ENCODE measurements around the gene TMEM169. TPM values are rescaled to one million over a fixed set of nuclear protein-coding genes. Genes with fewer than 3 reads are reported as not detected.

Gene TMEM169
- total and polyA plus RNA-seq, 2 of the 4 experiments (the other 2 are of a cell fraction) = 0.15 to 0.54 TPM

DNA sequence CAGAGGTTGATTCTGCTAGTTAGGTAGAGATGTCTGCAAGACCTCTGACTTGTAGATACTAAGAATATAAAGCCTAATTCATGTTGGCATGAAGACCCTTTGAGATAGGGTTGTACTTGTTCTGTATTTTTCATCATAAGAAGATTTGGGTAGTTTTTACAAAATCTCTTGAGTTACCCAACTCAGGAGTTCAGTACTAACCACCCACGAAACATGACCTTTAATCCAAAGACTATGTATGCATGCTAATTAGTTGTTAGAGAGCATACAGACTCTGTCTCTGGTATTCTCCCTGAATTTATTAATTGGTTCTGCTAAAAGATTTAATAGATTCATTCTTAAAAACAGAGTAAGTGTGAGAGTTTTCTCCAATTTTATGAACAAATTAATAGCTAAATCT lies 17.1 kb upstream of the TMEM169 start:
- Histone ChIP-seq H3K27me3 (ENCODE audit: control insufficient read depth, insufficient read depth, low read length) (no peaks in the 10 kb centered on the region), H2AFZ (replicated peaks; ENCODE audit: low read length, poor library complexity) (no peak overlapping the region), H2BK15ac (ENCODE audit: low read depth, low read length) (no peak overlapping the region), H3K18ac (ENCODE audit: low read depth, low read length) (no peak overlapping the region), H4K5ac (ENCODE audit: low read depth, low read length) (no peak overlapping the region), H3K4me1 (ENCODE audit: control insufficient read depth, insufficient read depth, low read length) (no peaks in the 10 kb centered on the region), H3K79me1 (ENCODE audit: low read depth in 1 of 2, low read length in 2 of 2) (no peaks in the 10 kb centered on the region), H3K27ac (ENCODE audit: insufficient read depth, low read length) (no peak overlapping the region), H3K56ac (ENCODE audit: extremely low read depth, insufficient read depth, low read length) (no peak overlapping the region), H2BK20ac (ENCODE audit: low read depth, low read length) (no peak overlapping the region), H3K9me3 (ENCODE audit: control insufficient read depth, insufficient read depth, low read length) (no peaks in the 10 kb centered on the region), H4K8ac (ENCODE audit: low read depth in 2 of 2, low read length in 2 of 2) (no peak overlapping the region), H3K14ac (replicated peaks; ENCODE audit: low read depth, low read length) (no peak overlapping the region), H3K23ac (ENCODE audit: low read depth, low read length) (no peak overlapping the region), H2AK9ac (replicated peaks; ENCODE audit: low read depth, low read length, poor library complexity) (no peak overlapping the region), H3K4me3 (ENCODE audit: insufficient read depth, low read depth, low read length) (no peak overlapping the region), H4K91ac (ENCODE audit: insufficient read depth, low read depth, low read length) (no peak overlapping the region), H3K36me3 (ENCODE audit: control insufficient read depth, insufficient read depth, low read length) (no peaks in the 10 kb centered on the region), H3K4ac (ENCODE audit: low read depth, low read length) (no peak overlapping the region), H3K9ac (ENCODE audit: low read depth, low read length) (no peak overlapping the region), H3K4me2 (ENCODE audit: low read depth, low read length) (no peak overlapping the region), H4K20me1 (ENCODE audit: insufficient read depth, low read length) (no peaks in the 10 kb centered on the region), H2BK5ac (ENCODE audit: low read depth, low read length, poor library complexity, severe bottlenecking) (no peak overlapping the region), H3K9me1 (ENCODE audit: insufficient read depth, low read length) (no peaks in the 10 kb centered on the region), H2AK5ac (ENCODE audit: low read depth, low read length) (no peak overlapping the region), H2BK120ac (ENCODE audit: low read depth, low read length) (no peak overlapping the region)
- no CpG with 5 or more reads among the region's 1 CpG for WGBS, 2 experiments (ENCODE audit: extremely low coverage in 2 of 2, insufficient read length in 1 of 2)
- no peak for ATAC-seq (ENCODE audit: low read depth)
- ChIA-PET POLR2A (ENCODE audit: unreplicated experiment) (interaction anchor here (0.6 kb wide), 1 partner anchor 59 kb away, joined by 3 read pairs; no protein-coding TSS in a partner anchor), CTCF (no interaction called here)
- dilution Hi-C loops (cut with HindIII; ENCODE audit: low sequenced_read_pairs, unreplicated experiment) = no loop called here
- in situ Hi-C loops (cut with MboI; ENCODE audit: low sequenced_read_pairs) = no loop called here
- intact Hi-C loops (cut with micrococcal nuclease) = no loop called here
- no TSS peak for BruUV-seq (replicated peaks)
- DNase-seq = no peak
- TF ChIP-seq SMC3 (IDR thresholded peaks at IDR 0.05; ENCODE audit: low read depth, low read length) (no peak), USF2 (IDR thresholded peaks at IDR 0.05; ENCODE audit: low read depth, low read length) (no peak), RFX5 (IDR thresholded peaks at IDR 0.05; ENCODE audit: low read depth, low read length) (no peak), CTCF (conservative IDR thresholded peaks at IDR 0.05; ENCODE audit: low read depth, low read length) (no peak), MXI1 (IDR thresholded peaks at IDR 0.05; ENCODE audit: borderline replicate concordance, low read depth, low read length) (no peak), RAD21 (IDR thresholded peaks at IDR 0.05; ENCODE audit: low read length) (no peak)
- TF ChIP-seq, protein P1, sequence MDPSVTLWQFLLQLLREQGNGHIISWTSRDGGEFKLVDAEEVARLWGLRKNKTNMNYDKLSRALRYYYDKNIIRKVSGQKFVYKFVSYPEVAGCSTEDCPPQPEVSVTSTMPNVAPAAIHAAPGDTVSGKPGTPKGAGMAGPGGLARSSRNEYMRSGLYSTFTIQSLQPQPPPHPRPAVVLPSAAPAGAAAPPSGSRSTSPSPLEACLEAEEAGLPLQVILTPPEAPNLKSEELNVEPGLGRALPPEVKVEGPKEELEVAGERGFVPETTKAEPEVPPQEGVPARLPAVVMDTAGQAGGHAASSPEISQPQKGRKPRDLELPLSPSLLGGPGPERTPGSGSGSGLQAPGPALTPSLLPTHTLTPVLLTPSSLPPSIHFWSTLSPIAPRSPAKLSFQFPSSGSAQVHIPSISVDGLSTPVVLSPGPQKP (IDR thresholded peaks at IDR 0.05; ENCODE audit: borderline replicate concordance, low read depth, low read length) = no peak
